ENCODE measurements around the gene ZNF695.

DNA sequence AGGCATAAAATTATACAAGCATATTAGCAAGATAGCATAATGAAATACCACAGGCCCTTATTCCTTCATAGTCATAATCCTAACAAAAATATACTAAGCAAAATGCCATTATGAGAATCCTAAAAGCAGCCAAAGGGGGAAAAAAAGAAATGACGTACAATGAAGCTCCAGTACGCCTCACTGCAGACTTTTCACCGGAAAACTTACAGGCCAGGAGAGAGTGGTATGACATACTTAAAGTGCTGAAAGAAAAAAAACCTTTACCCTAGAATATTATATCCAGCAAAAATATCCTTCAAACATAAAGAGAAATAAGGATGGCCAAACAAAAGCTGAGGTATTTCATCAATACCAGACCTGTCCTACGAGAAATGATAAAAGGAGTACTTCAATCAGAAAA lies 19.5 kb downstream of the ZNF695 start:
- TF ChIP-seq CREB1 (IDR thresholded peaks at IDR 0.05; ENCODE audit: low read depth) (no peak), EP300 (IDR thresholded peaks at IDR 0.05; ENCODE audit: borderline replicate concordance) (no peak), CEBPB (IDR thresholded peaks at IDR 0.05) (no peak), TAF1 (IDR thresholded peaks at IDR 0.05; ENCODE audit: low read depth) (no peak), YY1 (IDR thresholded peaks at IDR 0.05; ENCODE audit: low read depth) (no peak), RAD21 (IDR thresholded peaks at IDR 0.05; ENCODE audit: low read depth) (no peak), TEAD4 (IDR thresholded peaks at IDR 0.05) (no peak), FOXM1 (IDR thresholded peaks at IDR 0.05; ENCODE audit: borderline replicate concordance, low read depth) (no peak), TCF12 (IDR thresholded peaks at IDR 0.05; ENCODE audit: low read depth) (no peak), EGR1 (IDR thresholded peaks at IDR 0.05) (no peak), NFIC (IDR thresholded peaks at IDR 0.05) (no peak)
- TF ChIP-seq, protein P1, sequence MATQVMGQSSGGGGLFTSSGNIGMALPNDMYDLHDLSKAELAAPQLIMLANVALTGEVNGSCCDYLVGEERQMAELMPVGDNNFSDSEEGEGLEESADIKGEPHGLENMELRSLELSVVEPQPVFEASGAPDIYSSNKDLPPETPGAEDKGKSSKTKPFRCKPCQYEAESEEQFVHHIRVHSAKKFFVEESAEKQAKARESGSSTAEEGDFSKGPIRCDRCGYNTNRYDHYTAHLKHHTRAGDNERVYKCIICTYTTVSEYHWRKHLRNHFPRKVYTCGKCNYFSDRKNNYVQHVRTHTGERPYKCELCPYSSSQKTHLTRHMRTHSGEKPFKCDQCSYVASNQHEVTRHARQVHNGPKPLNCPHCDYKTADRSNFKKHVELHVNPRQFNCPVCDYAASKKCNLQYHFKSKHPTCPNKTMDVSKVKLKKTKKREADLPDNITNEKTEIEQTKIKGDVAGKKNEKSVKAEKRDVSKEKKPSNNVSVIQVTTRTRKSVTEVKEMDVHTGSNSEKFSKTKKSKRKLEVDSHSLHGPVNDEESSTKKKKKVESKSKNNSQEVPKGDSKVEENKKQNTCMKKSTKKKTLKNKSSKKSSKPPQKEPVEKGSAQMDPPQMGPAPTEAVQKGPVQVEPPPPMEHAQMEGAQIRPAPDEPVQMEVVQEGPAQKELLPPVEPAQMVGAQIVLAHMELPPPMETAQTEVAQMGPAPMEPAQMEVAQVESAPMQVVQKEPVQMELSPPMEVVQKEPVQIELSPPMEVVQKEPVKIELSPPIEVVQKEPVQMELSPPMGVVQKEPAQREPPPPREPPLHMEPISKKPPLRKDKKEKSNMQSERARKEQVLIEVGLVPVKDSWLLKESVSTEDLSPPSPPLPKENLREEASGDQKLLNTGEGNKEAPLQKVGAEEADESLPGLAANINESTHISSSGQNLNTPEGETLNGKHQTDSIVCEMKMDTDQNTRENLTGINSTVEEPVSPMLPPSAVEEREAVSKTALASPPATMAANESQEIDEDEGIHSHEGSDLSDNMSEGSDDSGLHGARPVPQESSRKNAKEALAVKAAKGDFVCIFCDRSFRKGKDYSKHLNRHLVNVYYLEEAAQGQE (IDR thresholded peaks at IDR 0.05; ENCODE audit: low read depth), result no peak
- TF ChIP-seq, protein P2, sequence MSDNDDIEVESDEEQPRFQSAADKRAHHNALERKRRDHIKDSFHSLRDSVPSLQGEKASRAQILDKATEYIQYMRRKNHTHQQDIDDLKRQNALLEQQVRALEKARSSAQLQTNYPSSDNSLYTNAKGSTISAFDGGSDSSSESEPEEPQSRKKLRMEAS (IDR thresholded peaks at IDR 0.05), result no peak
- TF ChIP-seq, protein P3, sequence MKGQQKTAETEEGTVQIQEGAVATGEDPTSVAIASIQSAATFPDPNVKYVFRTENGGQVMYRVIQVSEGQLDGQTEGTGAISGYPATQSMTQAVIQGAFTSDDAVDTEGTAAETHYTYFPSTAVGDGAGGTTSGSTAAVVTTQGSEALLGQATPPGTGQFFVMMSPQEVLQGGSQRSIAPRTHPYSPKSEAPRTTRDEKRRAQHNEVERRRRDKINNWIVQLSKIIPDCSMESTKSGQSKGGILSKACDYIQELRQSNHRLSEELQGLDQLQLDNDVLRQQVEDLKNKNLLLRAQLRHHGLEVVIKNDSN (IDR thresholded peaks at IDR 0.05), result no peak

All from Ishikawa (cell line).